Gastrocnemius medialis (tissue), 4 donors: Measurements from ENCODE around the gene ZDHHC14. TPM values are rescaled to one million over a fixed set of nuclear protein-coding genes. Genes with fewer than 3 reads are reported as not detected.

Experiments used
- ATAC-seq, 2 donors: fragments of 150-250 bp; one replicate each; pipeline ENCODE4 v1.9.1; 2016
- DNase-seq, 2 donors: peaks; one replicate each; pipeline ENCODE4 v3.0.0-alpha.2; 2019
- H3K27ac ChIP-seq, 4 donors: fragments of 200-600 bp; sonication (generic); 1 replicate in 1 of 4; 2 replicates in 3 of 4; pipeline ENCODE4 v1.5.1; 2016 to 2018; ENCODE audit warnings: mild to moderate bottlenecking in 2 of 4, moderate library complexity in 1 of 4
- H3K27me3 ChIP-seq, 3 donors: fragments of 200-600 bp; sonication (generic) in 2 of 3; 1 replicate in 1 of 3; 2 replicates in 2 of 3; pipeline versions ENCODE4 v1.5.1 to v1.6.0; 2016 to 2019; ENCODE audit warnings: mild to moderate bottlenecking in 1 of 3, moderate library complexity in 1 of 3
- H3K36me3 ChIP-seq, 2 donors: fragments of 200-600 bp; sonication (generic) in 1 of 2; one replicate each; pipeline ENCODE4 v1.5.1; 2017 to 2018
- H3K4me1 ChIP-seq, 2 donors: fragments of 200-600 bp; sonication (generic) in 1 of 2; one replicate each; pipeline ENCODE4 v1.5.1; 2016 to 2017; ENCODE audit warnings: mild to moderate bottlenecking in 2 of 2
- H3K4me3 ChIP-seq, 4 donors: fragments of 200-600 bp; sonication (generic) in 3 of 4; 1 replicate in 1 of 4; 2 replicates in 3 of 4; pipeline ENCODE4 v1.5.1; 2016 to 2019; ENCODE audit warnings: mild to moderate bottlenecking in 2 of 4
- H3K9me3 ChIP-seq, 3 donors: fragments of 200-600 bp; sonication (generic) in 2 of 3; 1 replicate in 1 of 3; 2 replicates in 2 of 3; pipeline ENCODE4 v1.5.1; 2016 to 2019
- POLR2A ChIP-seq, 2 donors: fragments of 450-650 bp; IDR thresholded peaks; one replicate each; pipeline ENCODE4 v1.6.1; 2017; ENCODE audit warnings: antibody characterized with exemption in 2 of 2, mild to moderate bottlenecking in 2 of 2, moderate library complexity in 2 of 2
- in situ Hi-C, 4 donors: fragments of 200-750 bp; cut with MboI; loops; one replicate each; pipeline versions ENCODE4 v1.15.0 to v1.8.0; 2017; ENCODE audit warnings: low sequenced_read_pairs in 4 of 4
- intact Hi-C: fragments of 100-400 bp; cut with DNase I; formaldehyde crosslinking; loops from one replicate; pipeline ENCODE4 v1.15.1; 2023; ENCODE audit warnings: low total_unique reads
- total RNA-seq, 4 donors: library from RNA; depleted of rRNA; stranded (reverse); fragments of >200 nt; gene quantifications; one replicate each; pipeline versions ENCODE4 v1.1.0 to v1.2.3, GENCODE V29; 2016
- TF ChIP-seq, protein P1 (sequence below), 5 experiments: fragments of 450-650 bp in 3 of 5; fragments of 200-600 bp in 2 of 5; sonication (generic) in 2 of 5; IDR thresholded peaks in 4 of 5; conservative IDR thresholded peaks in 1 of 5; 1 replicate in 4 of 5; 2 replicates in 1 of 5; pipeline ENCODE4 v1.5.1; 2016 to 2019; ENCODE audit warnings: antibody characterized with exemption in 5 of 5, mild to moderate bottlenecking in 3 of 5, moderate library complexity in 3 of 5

Gene ZDHHC14
- total RNA-seq, 4 donors from 2014 or later = 3.7 to 7.7 (median 5.9) TPM

DNA sequence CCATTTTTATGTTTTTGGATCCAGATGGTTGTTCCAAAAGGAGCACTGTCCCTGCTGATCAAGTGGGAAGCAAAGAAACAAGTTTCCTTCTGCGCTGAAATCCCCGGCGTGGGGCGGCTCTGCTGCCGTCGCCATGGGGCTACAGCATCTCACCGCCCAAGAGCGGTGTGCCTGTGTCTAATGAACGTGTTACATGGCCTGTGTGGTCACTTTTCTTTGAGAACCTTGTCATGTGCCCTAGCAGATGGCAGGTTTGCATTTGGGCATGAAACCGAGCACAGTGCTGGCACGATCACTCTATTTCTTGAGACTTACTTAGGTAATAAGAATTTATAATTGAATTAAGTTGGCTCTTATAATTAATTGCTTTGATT is 51.9 kb downstream of the ZDHHC14 start:
- Histone ChIP-seq H3K27me3 (no peaks in the 10 kb centered on the region), H3K4me1 (peaks cover 24 to 48% of the 10 kb centered on the region in 2 donors), H3K36me3 (no peaks in the 10 kb centered on the region), H3K4me3 (no peak overlapping the region), H3K9me3 (no peaks in the 10 kb centered on the region), H3K27ac (peak overlapping the region in 3 of 4 donors; percentile 62 to 79 (median 78))
- no peak for TF ChIP-seq POLR2A (IDR thresholded peaks at IDR 0.05)
- TF ChIP-seq, protein P1, sequence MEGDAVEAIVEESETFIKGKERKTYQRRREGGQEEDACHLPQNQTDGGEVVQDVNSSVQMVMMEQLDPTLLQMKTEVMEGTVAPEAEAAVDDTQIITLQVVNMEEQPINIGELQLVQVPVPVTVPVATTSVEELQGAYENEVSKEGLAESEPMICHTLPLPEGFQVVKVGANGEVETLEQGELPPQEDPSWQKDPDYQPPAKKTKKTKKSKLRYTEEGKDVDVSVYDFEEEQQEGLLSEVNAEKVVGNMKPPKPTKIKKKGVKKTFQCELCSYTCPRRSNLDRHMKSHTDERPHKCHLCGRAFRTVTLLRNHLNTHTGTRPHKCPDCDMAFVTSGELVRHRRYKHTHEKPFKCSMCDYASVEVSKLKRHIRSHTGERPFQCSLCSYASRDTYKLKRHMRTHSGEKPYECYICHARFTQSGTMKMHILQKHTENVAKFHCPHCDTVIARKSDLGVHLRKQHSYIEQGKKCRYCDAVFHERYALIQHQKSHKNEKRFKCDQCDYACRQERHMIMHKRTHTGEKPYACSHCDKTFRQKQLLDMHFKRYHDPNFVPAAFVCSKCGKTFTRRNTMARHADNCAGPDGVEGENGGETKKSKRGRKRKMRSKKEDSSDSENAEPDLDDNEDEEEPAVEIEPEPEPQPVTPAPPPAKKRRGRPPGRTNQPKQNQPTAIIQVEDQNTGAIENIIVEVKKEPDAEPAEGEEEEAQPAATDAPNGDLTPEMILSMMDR (IDR thresholded peaks at IDR 0.05 in 4 of 5, conservative IDR thresholded peaks at IDR 0.05 in 1 of 5) = no peak
- DNase-seq (no peak), ATAC-seq (no peak)
- intact Hi-C loops = loop anchor here (5.0 kb wide), 2 partner anchors 51 to 116 kb away; partner anchors contain the start of gene ZDHHC14
- in situ Hi-C loops = no loop called here

DNA sequence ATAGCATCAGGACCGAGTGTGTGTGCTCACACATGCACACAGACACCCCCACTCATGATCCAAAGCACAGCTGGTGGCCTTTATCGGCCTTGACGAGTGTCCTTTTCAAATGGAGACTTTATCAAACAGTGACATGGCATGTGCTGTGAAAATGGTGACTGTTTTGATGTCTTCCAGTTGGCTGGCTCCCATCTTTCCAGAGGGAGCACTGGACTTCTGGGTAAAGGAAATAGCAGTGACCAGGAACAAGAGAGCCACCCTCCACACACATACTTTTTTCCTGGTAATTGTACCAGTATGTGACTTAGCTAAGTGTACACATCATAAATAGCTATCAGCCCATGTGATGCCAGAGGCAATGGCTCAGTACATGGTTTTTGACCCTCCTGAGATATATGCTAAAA is 52.7 kb downstream of the ZDHHC14 start:
- no peaks in the 10 kb centered on the region for H3K36me3 ChIP-seq
- in situ Hi-C loops (no loop called here), intact Hi-C loops (loop anchor here (5.0 kb wide), 2 partner anchors 51 to 116 kb away; partner anchors contain the start of gene ZDHHC14)
- H3K9me3 ChIP-seq = no peaks in the 10 kb centered on the region
- no peak for ATAC-seq
- no peaks in the 10 kb centered on the region for H3K27me3 ChIP-seq
- no peak overlapping the region for H3K4me3 ChIP-seq
- H3K27ac ChIP-seq = peak overlapping the region; percentile 2 to 79 (median 70)
- H3K4me1 ChIP-seq = peaks cover 25 to 49% of the 10 kb centered on the region in 2 donors
- TF ChIP-seq POLR2A (IDR thresholded peaks at IDR 0.05) = no peak
- TF ChIP-seq, protein P1 (IDR thresholded peaks at IDR 0.05 in 4 of 5, conservative IDR thresholded peaks at IDR 0.05 in 1 of 5) = no peak
- DNase-seq = no peak

DNA sequence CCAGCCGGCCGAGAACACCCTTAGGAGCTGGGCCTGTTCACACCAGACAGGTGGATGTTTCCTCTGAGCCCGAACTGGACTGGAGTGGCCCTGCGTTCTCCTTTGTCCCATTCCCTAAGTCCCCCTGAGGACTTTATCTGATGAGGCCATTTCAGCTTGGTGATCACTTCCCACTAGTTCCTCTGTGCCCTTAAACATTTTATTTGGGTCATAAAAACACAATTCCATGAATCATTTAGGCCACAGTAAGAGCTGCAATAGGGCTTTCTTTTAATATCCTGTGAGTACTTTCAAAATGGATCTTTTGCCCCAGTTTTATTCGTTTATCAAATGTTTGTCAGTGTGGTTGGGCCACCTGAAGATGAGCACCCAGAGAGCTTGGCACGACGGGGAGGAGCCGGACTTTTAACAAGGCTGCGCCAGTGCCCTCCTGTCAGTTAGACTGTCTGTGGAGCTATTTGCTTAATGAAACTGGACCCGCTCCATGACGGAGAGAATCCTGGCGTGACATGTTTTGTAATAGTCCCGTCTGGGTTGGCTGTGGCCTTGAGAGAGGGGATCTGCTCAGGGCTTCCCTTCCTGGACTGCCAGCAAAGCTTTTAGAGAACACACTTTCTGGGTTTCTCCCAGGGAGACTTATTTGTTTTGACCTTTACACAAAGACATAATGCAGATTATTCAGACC is 53.5 kb downstream of the ZDHHC14 start:
- Histone ChIP-seq H3K9me3 (no peaks in the 10 kb centered on the region), H3K27ac (peak overlapping the region; percentile 49 to 79 (median 70)), H3K4me3 (no peak overlapping the region), H3K36me3 (no peaks in the 10 kb centered on the region), H3K27me3 (no peaks in the 10 kb centered on the region), H3K4me1 (peaks cover 28 to 48% of the 10 kb centered on the region in 2 donors)
- ATAC-seq (peak; percentile 47 to 75), DNase-seq (peak; percentile 43 to 75)
- intact Hi-C loops = loop anchor here (5.0 kb wide), 2 partner anchors 52 to 117 kb away; partner anchors contain the start of gene ZDHHC14
- no peak for TF ChIP-seq POLR2A (IDR thresholded peaks at IDR 0.05)
- in situ Hi-C loops = no loop called here

DNA sequence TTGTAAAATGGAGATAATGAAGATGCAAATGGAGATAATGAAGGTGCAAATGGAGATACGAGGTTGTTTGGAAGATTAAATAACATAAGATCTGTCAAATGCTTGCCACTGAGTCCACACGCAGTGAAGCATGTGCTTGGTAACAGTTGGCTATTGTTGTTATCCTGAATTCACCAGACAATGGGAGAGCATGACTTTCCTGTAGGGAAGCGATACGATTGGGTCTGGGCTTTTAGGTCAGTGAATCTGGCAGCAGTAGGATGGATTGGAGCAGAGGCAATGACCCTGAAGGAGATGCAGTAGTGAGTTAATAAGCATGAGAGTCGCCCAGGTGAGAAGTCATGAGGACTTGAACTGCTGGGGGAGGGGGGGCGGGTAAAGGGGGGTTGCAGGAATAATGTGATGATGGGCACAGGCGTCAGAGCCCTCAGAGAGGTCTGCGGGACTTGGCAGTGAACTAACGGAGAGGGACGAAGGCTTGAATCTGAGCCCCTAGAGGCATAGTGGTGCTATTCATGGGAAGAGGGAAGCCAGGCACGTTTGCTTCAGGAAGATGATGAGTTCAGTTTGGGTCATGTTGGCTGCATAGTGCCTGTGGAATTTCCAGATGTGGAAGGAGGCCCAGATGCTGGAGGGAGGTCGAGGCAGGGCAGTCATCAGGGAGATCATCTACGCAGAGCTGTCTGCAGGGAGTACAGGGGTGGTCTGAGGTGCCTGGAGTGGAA is 55.4 kb downstream of the ZDHHC14 start:
- Histone ChIP-seq H3K36me3 (no peaks in the 10 kb centered on the region), H3K9me3 (no peaks in the 10 kb centered on the region), H3K4me3 (no peak overlapping the region), H3K27me3 (no peaks in the 10 kb centered on the region), H3K27ac (peak overlapping the region in 1 of 4 donors; percentile 4), H3K4me1 (peaks cover 19 to 40% of the 10 kb centered on the region in 2 donors)
- intact Hi-C loops (no loop called here), in situ Hi-C loops (no loop called here)
- DNase-seq (no peak), ATAC-seq (no peak)
- TF ChIP-seq POLR2A (IDR thresholded peaks at IDR 0.05) = no peak
- TF ChIP-seq, protein P1 (IDR thresholded peaks at IDR 0.05 in 4 of 5, conservative IDR thresholded peaks at IDR 0.05 in 1 of 5) = no peak

DNA sequence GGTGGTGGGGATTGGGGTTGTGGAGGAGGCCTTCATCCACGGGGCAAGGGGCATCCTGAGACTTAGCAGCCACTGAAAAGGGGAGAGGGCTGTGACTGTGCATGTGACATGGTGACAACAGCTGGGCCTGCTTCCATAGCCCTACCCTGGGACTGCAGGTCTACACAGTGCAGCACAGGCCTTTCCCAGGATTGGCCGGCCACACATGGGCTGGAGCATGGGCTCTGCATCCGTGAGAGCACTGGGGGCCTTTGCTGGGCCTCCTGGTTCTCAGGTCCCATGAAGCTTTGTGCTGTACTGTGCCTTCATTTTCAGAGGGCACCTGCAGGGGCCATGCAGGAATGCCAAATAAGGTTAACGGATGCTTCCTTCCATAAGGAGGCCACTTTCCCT is 56.0 kb downstream of the ZDHHC14 start:
- DNase-seq = no peak
- no peak for ATAC-seq
- intact Hi-C loops = no loop called here
- Histone ChIP-seq H3K4me1 (peaks cover 14 to 39% of the 10 kb centered on the region in 2 donors), H3K4me3 (no peak overlapping the region), H3K36me3 (no peaks in the 10 kb centered on the region), H3K27me3 (no peaks in the 10 kb centered on the region), H3K27ac (no peak overlapping the region), H3K9me3 (no peaks in the 10 kb centered on the region)
- in situ Hi-C loops = no loop called here
- TF ChIP-seq, protein P1 (IDR thresholded peaks at IDR 0.05 in 4 of 5, conservative IDR thresholded peaks at IDR 0.05 in 1 of 5) = no peak
- TF ChIP-seq POLR2A (IDR thresholded peaks at IDR 0.05) = no peak
